ENCODE data around the gene RAP2B. TPM values are rescaled to one million over a fixed set of nuclear protein-coding genes. Genes with fewer than 3 reads are reported as not detected.

The RAP2B gene
- polyA plus RNA-seq, 1 of the 3 experiments (the other 2 are of a cell fraction), result 7.3 TPM

- peaks cover 12% of the 10 kb centered on the region; the same call in 1 of the 2 replicates for H3K9me3 ChIP-seq
- H3K4me2 ChIP-seq, result no peak overlapping the region
- TF ChIP-seq SMC3 (IDR thresholded peaks at IDR 0.05; ENCODE audit: low read depth, low read length) (no peak), NFIC (IDR thresholded peaks at IDR 0.05; ENCODE audit: borderline replicate concordance) (no peak), USF2 (IDR thresholded peaks at IDR 0.05; ENCODE audit: borderline replicate concordance, low read depth, low read length) (no peak), EZH2phosphoT487 (IDR thresholded peaks at IDR 0.05; ENCODE audit: borderline replicate concordance, low read depth) (no peak), CTCF (IDR thresholded peaks at IDR 0.05) (0 out of 2 replicates have a peak, but pooled peaks have one; percentile 5), JUND (IDR thresholded peaks at IDR 0.05) (peak; percentile 21; the same call in 1 of the 2 replicates), RXRA (IDR thresholded peaks at IDR 0.05; ENCODE audit: borderline replicate concordance, low read depth) (0 out of 2 replicates have a peak, but pooled peaks have one; percentile 21), FOSL2 (IDR thresholded peaks at IDR 0.05; ENCODE audit: borderline replicate concordance, low read depth) (peak; percentile 62; the same call in 1 of the 2 replicates), TCF12 (IDR thresholded peaks at IDR 0.05) (peak; percentile 42; the same call in 1 of the 2 replicates)
- no peak overlapping the region for H3K9ac ChIP-seq
- H3K79me2 ChIP-seq (ENCODE audit: insufficient read depth), result peaks cover 13% of the 10 kb centered on the region
- no peaks in the 10 kb centered on the region for H3K9me2 ChIP-seq
- ChIA-PET POLR2A (no interaction called here), CTCF (interaction anchor here (0.6 kb wide), 1 partner anchor 10 kb away, joined by 3 read pairs; no protein-coding TSS in a partner anchor)
- H3K27me3 ChIP-seq (ENCODE audit: insufficient read depth), result no peaks in the 10 kb centered on the region
- no peak for DNase-seq
- peaks cover 9% of the 10 kb centered on the region; the same call in 1 of the 2 replicates for H4K20me1 ChIP-seq (ENCODE audit: insufficient read depth)
- no peak overlapping the region for H3K4me3 ChIP-seq (ENCODE audit: low read depth in 2 of 2, low read length in 1 of 2)
- 64% methylated on average over 6 of the region's 6 CpGs for WGBS (ENCODE audit: low lambda C conversion rate)
- peak overlapping the region in 1 of 2 experiments; percentile 51; a peak in 2 of 4 replicates for H3K27ac ChIP-seq (ENCODE audit: low read depth in 2 of 2, low read length in 1 of 2)
- H2AFZ ChIP-seq (ENCODE audit: low read depth), result no peak overlapping the region
- peaks cover 0 to 5% of the 10 kb centered on the region in 2 experiments; a peak in 1 of 4 replicates for H3K4me1 ChIP-seq (ENCODE audit: control insufficient read depth in 1 of 2, insufficient read depth in 2 of 2, low read depth in 1 of 2, low read length in 1 of 2)
- H3F3A ChIP-seq (replicated peaks; ENCODE audit: insufficient read depth), result peaks cover 30% of the 10 kb centered on the region
- peaks cover 0 to 35% of the 10 kb centered on the region in 2 experiments for H3K36me3 ChIP-seq (replicated peaks in 1 of 2; ENCODE audit: control insufficient read depth in 1 of 2, insufficient read depth in 2 of 2, low read length in 1 of 2)
Measured at GRCh38 chr3:153173758-153174516, 11.9 kb downstream of the RAP2B start.

- peaks cover 12% of the 10 kb centered on the region; the same call in 1 of the 2 replicates for H3K9me3 ChIP-seq
- 92% methylated on average over 3 of the region's 3 CpGs for WGBS (ENCODE audit: low lambda C conversion rate)
- ChIA-PET POLR2A (no interaction called here), CTCF (no interaction called here)
- no peak overlapping the region for H2AFZ ChIP-seq (ENCODE audit: low read depth)
- no peak for DNase-seq
- H3K4me1 ChIP-seq (ENCODE audit: control insufficient read depth in 1 of 2, insufficient read depth in 2 of 2, low read depth in 1 of 2, low read length in 1 of 2), result peaks cover 0 to 5% of the 10 kb centered on the region in 2 experiments; a peak in 1 of 4 replicates
- peaks cover 0 to 18% of the 10 kb centered on the region in 2 experiments for H3K36me3 ChIP-seq (replicated peaks in 1 of 2; ENCODE audit: control insufficient read depth in 1 of 2, insufficient read depth in 2 of 2, low read length in 1 of 2)
- H3F3A ChIP-seq (replicated peaks; ENCODE audit: insufficient read depth), result peaks cover 21% of the 10 kb centered on the region
- H3K79me2 ChIP-seq (ENCODE audit: insufficient read depth), result no peaks in the 10 kb centered on the region; the same call in 1 of the 2 replicates
- no peaks in the 10 kb centered on the region for H3K27me3 ChIP-seq (ENCODE audit: insufficient read depth)
- no peak overlapping the region for H3K9ac ChIP-seq
- no peaks in the 10 kb centered on the region for H4K20me1 ChIP-seq (ENCODE audit: insufficient read depth)
- H3K27ac ChIP-seq (ENCODE audit: low read depth in 2 of 2, low read length in 1 of 2), result no peak overlapping the region
- H3K4me3 ChIP-seq (ENCODE audit: low read depth in 2 of 2, low read length in 1 of 2), result no peak overlapping the region
- no peak overlapping the region for H3K4me2 ChIP-seq
- H3K9me2 ChIP-seq, result no peaks in the 10 kb centered on the region
- no peak for TF ChIP-seq TEAD4 (IDR thresholded peaks at IDR 0.05; ENCODE audit: borderline replicate concordance, insufficient read depth)
- no peak for TF ChIP-seq NRF1 (IDR thresholded peaks at IDR 0.05; ENCODE audit: low read depth, low read length)
- no peak for TF ChIP-seq USF2 (IDR thresholded peaks at IDR 0.05; ENCODE audit: borderline replicate concordance, low read depth, low read length)
- no peak for TF ChIP-seq RCOR1 (IDR thresholded peaks at IDR 0.05; ENCODE audit: low read length)
- TF ChIP-seq TCF12 (IDR thresholded peaks at IDR 0.05), result no peak
- TF ChIP-seq RFX5 (IDR thresholded peaks at IDR 0.05; ENCODE audit: low read length), result no peak
- TF ChIP-seq REST (IDR thresholded peaks at IDR 0.05; ENCODE audit: low read depth, low read length), result no peak
- no peak for TF ChIP-seq ZBTB33 (IDR thresholded peaks at IDR 0.05; ENCODE audit: borderline replicate concordance, low read depth)
Measured at GRCh38 chr3:153176197-153176596, 14.2 kb downstream of the RAP2B start.

All from SK-N-SH (cell line).